GM18526 (cell line): Measurements from ENCODE around the gene CRAT.

Source experiments
- POLR2A ChIP-seq: IDR thresholded peaks from 3 replicates; pipeline ENCODE4 v1.6.1; 2011; ENCODE audit not compliant: insufficient read length; ENCODE audit errors: extremely low read depth

CRAT gene

DNA sequence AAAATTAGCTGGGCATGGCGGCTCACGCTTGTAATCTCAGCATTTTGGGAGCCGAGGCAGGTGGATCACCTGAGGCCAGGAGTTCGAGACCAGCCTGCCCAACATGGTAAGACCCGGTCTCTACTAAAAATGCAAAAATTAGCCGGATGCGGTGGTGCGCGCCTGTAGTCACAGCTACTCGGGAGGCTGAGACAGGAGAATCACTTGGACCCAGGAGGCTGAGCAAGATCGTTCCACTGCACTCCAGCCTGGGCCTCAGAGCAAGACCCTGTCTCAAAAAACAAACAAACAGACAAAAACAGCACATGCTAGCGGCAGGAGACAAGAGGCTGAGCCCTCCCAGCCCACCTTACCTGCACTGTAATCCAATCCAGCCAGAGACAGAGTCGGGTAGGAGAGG is 30.8 kb downstream of the CRAT start:
- TF ChIP-seq POLR2A, result no peak

DNA sequence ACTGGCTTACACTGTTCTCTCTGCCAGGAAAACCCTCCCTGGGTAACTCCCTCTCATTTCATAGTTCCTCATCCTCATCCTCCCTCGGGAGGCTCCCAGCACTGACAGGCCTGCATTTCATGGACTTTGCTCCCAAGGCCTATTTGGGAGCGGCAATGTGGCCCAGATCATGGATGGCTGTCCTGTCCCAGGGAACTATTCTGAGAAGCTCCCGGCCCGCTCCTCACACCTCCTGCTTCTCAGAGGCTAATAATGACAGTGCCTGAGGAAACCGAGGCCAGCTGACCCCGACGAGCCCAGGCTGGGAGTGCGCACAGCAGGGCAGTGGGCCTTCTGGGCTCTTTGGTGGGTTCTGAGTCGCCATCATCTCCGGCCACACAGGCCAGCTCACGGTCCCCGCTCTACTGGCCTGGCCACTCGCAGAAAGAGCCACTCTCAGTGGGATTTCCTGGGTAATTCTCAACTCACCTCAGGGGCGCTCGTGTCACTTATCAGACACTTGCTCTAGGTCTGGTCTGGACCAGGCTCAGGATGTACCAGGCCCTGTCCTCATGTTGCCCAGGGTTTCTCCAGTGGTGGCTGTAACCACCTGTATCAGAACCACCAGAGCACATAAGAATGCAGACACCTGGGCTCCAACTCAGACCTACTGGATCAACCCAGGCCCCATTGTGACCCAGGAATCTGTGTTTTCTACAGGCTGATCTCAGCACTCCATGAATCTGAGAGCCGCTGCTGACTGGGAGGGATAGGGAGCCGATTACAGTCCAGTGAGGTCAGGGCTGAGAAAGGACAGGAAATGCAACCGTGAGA is 31.7 kb downstream of the CRAT start:
- no peak for TF ChIP-seq POLR2A

DNA sequence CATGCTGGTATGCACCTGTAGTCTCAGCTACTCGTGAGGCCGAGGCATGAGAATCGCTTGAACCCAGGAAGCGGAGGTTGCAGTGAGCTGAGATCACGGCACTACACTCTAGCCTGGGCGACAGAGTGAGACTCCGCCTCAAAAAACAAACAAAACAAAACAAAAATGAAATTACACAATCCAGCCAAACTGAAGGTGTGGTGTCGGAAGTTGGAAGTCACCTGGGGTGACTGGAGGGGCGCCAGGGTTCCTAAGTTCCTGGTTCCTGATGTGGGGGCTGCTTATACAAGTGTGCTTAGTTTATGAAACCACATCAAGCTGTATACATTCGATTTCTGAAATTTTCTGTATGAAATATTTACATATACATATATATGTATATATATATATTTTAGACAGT is 33.4 kb downstream of the CRAT start:
- no peak for TF ChIP-seq POLR2A

DNA sequence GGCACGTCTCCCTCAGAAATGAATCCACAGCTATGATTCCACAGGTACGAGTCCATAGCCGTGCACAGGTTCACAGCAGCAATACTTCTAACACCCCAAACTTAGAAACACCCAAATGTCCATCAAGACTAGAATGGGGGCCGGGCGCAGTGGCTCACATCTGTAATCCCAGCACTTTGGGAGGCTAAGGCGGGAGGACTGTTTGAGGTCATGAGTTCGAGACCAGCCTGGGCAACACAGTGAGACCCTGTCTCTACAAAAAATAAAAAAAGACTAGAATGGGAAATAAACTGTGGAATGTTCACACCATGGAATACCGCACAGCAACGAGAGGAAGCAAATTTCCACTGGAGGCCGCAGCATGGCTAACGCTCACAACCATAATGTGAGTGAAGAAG is 34.0 kb downstream of the CRAT start:
- TF ChIP-seq POLR2A, result no peak

DNA sequence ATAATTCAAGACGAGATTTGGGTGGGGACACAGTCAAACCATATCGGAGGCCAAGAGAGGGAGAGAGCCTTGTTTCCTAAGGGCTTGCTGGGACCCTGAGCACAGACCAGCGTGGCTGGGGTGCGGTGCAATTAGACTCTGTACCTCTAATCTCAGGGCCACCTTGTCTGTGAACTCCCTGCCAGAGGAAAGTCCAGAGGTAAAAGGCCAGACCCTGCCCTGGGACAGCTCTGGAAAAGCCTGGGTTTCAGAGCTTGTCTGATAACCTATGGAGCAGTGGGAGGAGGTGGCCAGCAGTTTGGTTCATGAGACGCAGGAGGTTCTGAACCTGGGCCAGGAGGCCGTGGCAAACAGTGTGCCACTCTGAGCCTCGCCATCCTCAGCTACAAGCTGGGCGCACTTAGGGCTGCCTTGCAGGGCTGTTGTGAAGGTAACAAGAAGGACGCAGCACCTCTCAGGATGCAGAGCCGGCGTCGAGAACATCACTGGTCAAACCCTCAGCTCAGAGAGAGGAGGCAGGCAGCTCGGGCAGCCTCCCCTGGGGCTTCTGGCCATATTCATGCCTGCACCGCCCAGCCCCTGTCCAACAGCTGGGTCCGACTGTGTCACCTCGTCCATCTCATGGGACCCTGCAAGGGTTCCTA is 34.5 kb downstream of the CRAT start:
- no peak for TF ChIP-seq POLR2A

DNA sequence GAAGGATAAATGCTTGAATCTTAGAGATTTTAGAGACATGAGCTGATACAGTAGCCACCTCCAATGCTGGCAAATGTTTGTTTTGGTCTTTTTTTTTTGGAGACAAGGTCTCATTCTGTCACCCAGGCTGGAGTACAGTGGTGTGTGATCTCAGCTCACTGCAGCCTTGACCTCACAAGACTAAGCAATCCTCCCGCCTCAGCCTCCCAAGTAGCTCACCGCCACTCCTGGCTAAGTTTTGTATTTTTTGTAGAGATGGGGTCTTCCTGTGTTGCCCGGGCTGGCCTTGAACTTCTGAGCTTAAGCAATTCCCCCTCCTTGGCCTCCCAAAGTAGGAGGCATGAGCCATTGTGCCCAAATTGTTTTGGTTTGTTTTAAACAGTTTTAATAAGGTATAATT is 36.5 kb downstream of the CRAT start:
- no peak for TF ChIP-seq POLR2A

DNA sequence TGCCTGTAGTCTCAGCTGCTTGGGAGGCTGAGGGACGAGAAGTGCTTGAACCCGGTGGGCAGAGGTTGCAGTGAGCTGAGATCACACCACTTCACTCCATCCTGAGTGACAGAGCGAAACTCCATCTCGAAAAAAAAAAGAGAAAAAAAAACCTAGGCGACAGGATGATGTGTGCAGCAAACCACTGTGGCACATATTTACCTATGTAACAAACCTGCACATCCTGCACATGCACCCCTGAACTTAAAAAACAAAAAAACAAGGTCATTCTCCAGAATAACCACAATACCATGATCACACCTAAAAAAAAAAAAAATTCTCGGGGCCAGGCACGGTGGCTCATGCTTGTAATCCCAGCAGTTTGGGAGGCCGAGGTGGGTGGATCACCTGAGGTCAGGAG is 37.2 kb downstream of the CRAT start:
- TF ChIP-seq POLR2A, result no peak

DNA sequence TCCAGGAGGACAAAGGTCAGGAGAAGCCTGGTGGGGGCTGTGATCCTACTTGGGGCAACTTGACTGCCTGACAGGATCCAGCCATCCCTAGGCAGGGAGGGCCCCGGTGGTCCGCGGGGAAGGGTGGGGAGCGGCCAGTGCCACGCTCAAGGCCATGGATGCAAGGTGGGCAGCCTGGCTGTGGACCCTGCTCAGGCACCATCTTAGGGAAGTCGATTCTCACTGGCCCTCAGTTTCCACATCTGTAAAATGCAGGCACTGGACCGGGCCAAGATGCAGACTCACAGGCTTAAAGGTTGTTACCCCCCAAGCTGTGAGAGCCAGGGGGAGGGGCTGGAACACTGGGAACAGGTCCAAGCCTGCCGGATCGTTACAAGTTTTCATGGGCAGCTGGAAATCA is 38.4 kb downstream of the CRAT start:
- no peak for TF ChIP-seq POLR2A

DNA sequence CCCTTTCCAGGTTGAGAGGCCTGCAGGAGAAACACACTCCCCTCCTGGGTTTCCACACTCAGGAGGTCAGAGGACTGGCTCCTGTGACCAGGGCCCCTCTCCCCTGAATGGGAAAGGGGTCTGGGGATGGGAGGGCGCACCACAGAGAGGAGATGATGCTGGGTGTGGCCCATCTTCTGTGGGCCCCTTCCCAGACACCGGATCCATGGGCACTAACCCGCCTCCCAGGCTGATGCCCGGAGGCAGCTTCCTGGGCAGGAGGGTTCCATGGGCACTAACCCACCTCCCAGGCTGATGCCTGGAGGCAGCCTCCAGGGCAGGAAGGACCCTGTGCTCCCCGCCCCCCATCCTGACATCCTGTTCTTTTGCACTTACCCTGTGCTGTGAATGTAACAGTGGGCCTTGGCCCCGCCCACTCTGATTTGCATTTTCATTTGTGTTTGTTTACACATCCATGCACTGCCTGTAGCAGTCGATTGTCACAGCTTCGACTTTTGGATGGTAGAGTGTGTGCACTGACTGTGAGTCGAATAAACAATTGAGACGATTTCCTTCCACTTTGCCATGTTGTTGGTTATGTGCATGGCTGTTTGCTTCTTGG is 39.0 kb downstream of the CRAT start:
- no peak for TF ChIP-seq POLR2A

DNA sequence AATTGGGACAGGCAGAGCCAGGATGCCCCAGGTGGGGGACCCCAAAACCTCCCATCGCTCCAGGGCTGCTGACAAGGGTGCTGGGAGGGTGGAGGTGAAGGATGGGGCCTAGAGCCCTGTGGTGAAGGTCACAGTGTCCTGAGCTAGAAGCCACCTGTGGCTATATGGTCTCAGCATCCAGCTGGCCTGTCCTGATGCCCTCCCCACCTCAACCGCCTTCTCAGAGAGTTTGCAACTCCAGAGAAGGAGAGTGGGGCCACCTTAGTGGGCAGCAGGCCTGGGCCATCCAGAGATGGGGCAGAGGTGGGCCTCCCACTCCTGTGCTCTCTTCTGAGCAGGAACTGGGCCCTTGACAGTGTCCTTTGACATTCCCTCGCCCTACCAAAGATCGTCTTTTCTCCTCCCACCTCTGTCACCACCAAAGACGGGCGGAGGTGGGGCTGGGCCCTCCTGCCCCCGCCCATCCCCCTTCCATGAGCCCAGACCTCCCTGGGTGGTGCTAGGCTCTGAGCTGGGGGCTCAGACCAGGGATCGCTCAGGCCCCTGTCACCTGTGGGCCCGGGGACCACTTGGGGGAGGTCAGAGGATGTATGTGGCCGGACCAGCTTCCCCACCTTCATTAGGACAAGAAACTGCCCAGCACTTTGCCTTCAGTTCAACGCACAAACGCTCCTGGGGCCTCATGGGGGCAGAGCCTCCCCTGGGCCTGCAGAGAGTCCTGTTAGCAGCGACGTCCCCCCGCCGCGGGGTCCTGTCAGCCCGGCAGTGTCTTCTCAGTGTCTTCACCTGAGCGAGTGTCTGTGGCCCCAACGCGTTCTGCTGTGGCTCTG is 39.7 kb downstream of the CRAT start:
- TF ChIP-seq POLR2A, result no peak

DNA sequence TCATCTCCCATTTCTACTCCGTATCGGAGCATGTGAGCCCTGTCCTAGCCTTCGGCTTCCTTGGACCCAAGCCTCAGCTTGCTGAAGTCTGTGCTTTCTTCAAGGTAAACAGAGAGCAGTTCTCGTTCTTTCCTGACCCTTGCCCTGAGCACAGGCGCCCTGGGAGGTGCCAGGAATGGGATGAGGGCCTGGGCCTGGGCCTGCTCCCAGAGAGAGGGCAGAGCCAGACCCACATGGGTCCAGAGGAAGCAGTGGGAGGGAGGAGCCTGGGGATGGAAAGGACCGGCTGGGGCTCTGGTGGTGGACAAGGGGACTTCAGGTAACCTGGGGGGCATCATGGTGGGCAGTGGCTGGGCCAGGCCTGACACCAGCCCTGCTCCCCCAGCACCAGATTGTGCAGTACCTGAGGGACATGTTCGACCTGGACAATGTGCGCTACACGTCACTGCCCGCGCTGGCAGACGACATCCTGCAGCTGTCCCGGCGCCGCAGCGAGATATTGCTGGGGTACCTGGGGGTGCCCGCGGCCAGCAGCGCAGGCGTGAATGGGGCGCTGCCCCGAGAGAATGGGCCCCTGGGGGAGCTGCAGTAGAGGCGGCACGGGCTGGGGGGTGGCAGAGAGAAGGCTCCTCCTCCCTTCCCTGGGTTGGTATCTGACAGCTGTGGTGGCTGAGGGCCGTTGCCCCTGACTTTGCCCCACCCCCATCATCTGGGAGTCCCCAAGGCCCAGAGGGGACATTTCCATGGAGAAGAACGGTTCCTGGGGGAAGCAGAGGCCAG is 40.5 kb downstream of the CRAT start:
- no peak for TF ChIP-seq POLR2A

DNA sequence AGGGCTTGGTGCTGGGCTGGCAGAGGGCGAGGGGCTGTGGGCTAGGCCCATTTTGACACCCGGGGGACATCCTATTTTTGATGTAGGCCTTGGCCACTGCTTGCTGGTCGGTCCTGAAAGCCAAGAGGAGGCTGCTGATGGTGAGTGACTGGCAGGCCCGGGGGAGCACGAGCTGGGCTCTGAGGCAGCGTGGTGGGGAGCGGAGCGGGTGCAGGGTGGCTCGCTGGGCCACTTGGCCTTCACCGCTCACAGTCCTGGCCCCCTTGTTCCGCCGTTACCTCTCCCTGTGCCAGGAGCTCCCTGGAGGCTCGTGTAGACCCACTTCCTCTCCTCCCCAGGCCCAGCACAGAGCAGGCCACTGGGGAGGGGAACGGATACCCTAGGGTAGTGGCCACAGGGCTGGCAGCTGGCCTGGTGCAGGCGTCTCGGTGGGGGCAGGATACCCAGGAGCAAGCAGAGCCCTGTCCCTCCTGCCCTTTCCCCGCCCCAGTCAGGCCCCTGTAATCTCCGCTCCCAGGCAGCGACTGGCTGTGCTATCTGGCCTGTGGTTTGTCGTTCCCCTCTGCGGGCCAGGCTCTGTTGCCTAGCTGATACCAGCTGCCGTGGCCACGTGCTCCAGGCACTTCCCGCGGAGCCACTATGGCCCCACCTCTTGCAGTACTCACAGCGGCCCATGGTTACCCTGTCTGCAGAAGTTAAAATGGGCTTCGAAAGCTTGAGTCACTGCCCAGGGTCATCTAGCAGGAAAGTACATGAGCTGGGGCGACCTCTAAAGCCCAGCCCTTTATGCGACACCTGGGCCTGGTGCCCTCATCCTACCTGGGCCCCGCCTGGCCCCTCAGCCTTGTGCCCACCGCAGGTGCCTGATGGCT is 41.4 kb downstream of the CRAT start:
- TF ChIP-seq POLR2A, result no peak

DNA sequence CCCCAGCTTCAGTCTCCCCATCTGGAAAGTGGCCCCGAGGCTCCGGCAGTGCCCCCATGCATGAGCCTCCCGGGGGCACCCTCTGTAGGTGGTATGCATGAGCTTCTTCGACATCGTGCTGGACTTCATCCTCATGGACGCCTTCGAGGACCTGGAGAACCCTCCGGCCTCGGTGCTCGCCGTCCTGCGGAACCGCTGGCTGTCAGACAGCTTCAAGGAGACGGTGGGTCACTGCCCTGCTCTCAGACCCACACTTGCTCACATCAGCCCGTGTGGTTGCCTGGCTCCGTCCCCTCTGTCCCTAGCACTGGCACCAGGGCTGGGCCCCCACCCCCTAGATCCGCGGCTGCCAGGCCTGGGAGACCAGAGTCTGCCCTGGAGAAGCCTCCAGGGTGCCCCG is 42.5 kb downstream of the CRAT start:
- no peak for TF ChIP-seq POLR2A

DNA sequence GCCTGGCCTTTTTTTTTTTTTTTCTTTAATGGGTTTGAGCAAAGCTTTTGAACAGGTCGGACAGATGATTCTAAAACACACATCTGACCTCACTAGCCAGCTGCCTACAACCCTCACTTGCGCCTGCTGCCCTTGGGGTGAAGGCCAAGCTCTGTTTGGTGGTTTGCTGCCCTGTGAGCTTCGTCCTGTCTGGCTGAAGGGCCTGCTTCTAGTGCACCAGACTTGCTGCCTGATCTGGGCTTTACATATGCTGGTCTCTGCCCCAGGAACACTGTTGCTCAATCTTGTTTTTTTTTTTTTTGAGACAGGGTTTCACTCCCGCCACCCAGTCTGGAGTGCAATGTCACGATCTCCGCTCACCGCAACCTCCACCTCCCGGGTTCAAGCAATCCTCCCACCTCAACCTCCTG is 46.1 kb downstream of the CRAT start:
- TF ChIP-seq POLR2A, result no peak

DNA sequence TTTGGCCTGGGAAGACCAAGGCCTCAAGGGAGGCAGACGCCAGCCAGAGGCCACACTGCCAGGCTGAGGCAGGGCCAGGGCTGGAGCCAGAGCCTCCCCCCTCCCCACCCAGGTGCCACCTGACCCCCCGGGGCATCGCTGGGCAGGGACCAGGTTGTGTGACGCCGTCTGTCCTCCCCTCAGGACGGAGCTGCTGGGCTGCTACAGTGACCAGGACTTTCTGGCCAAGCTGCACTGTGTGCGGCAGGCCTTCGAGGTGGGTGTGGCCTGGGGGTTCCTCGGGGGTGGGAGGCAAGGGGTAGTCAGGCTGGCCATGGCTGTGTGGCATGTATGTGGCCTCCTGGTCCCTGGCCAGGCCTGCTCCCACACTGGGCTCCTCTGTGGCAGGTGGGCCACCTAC is 47.5 kb downstream of the CRAT start:
- TF ChIP-seq POLR2A, result no peak
